Esophagus (tissue), 2 donors: ENCODE results near the gene SORCS1. TPM values are rescaled to one million over a fixed set of nuclear protein-coding genes. Genes with fewer than 3 reads are reported as not detected.

Experiments used
- H3K27ac ChIP-seq, 2 donors: one replicate each; pipeline ENCODE4 v1.5.1; 2013; ENCODE audit warnings: low read depth in 2 of 2, mild to moderate bottlenecking in 2 of 2, inconsistent platforms in 1 of 2, low read length in 1 of 2, moderate library complexity in 1 of 2
- H3K27me3 ChIP-seq, 2 donors: one replicate each; pipeline ENCODE4 v1.6.1; 2013; ENCODE audit warnings: low read length in 2 of 2, control low read depth in 1 of 2, mild to moderate bottlenecking in 1 of 2; ENCODE audit not compliant: insufficient read depth in 2 of 2, control insufficient read depth in 1 of 2
- H3K36me3 ChIP-seq, 2 donors: one replicate each; pipeline ENCODE4 v1.6.1; 2013; ENCODE audit warnings: low read length in 1 of 2; ENCODE audit not compliant: control insufficient read depth in 2 of 2, insufficient read depth in 2 of 2
- H3K4me1 ChIP-seq, 2 donors: one replicate each; pipeline ENCODE4 v1.6.1; 2013; ENCODE audit warnings: low read length in 1 of 2; ENCODE audit not compliant: control insufficient read depth in 2 of 2, insufficient read depth in 2 of 2
- H3K4me3 ChIP-seq, 2 donors: one replicate each; pipeline ENCODE4 v1.5.1; 2013; ENCODE audit warnings: low read length in 2 of 2, mild to moderate bottlenecking in 2 of 2, low read depth in 1 of 2, moderate library complexity in 1 of 2
- H3K9me3 ChIP-seq, 2 donors: one replicate each; pipeline ENCODE4 v1.6.1; 2013; ENCODE audit warnings: mild to moderate bottlenecking in 2 of 2, low read depth in 1 of 2, low read length in 1 of 2, moderate library complexity in 1 of 2; ENCODE audit not compliant: control insufficient read depth in 2 of 2, insufficient read depth in 1 of 2
- WGBS, 2 donors: extraction: QIAGEN DNeasy Blood & Tissue Kit; methylation state at CpG; one replicate each; pipeline ENCODE4 v1.1.7; 2013; 5-methylcytosine and 5-hydroxymethylcytosine counted together
- polyA plus RNA-seq, 2 donors: library from polyadenylated mRNA; stranded (reverse); fragments of 200-250 nt; gene quantifications; one replicate each; pipeline ENCODE4 v1.2.3, GENCODE V29; 2013
- donor health status: healthy with polysubstance abuse.
- donor health status: Bipolar disorder and iron deficiency.

SORCS1 gene
- polyA plus RNA-seq, 2 donors: 0.10 to 0.34 TPM

DNA sequence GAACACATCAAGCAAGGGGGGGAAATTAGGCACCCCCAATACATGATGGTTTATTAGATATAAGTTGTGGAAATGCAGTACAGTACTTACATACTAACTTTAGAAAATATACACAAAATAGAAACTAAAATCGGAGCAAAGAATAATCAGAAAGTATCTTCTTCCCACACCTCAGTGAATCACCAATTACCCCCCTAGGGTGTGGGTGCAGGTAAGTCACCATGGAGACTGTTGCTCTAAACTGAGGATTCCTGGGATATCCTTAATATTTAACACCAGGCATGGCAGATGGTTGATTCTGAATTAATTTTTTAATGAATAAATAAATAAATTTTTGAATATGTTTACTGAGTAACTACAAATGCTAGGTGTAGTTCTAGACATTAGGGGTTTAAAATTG, 424.4 kb downstream of the SORCS1 start:
- Histone ChIP-seq H3K27ac (no peak overlapping the region), H3K27me3 (no peaks in the 10 kb centered on the region), H3K4me3 (no peak overlapping the region), H3K9me3 (no peaks in the 10 kb centered on the region), H3K4me1 (no peaks in the 10 kb centered on the region), H3K36me3 (no peaks in the 10 kb centered on the region)
- 81 to 86% methylated on average over 1 of the region's 1 CpG for WGBS, 2 donors

DNA sequence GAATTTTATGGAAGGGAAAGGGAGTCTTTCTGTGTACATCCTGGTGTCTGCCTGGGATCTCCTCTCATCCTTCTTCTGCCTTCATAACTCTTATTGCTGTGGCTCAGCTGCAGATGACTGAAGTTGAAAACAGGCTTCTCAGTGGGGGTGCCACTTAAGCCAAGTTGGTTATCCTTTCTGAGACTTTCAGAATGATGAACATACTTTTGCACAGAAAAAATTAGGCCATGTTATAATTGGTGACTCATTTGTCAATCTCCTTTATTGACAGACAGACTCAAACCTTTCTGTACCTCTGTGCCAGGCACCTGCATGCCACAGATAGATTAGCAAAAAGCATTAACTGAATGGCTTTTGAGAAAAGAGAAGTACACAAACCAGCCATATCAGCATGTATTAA, 430.3 kb downstream of the SORCS1 start:
- Histone ChIP-seq H3K9me3 (no peaks in the 10 kb centered on the region), H3K27me3 (no peaks in the 10 kb centered on the region), H3K27ac (no peak overlapping the region), H3K4me1 (no peaks in the 10 kb centered on the region), H3K36me3 (no peaks in the 10 kb centered on the region), H3K4me3 (no peak overlapping the region)

DNA sequence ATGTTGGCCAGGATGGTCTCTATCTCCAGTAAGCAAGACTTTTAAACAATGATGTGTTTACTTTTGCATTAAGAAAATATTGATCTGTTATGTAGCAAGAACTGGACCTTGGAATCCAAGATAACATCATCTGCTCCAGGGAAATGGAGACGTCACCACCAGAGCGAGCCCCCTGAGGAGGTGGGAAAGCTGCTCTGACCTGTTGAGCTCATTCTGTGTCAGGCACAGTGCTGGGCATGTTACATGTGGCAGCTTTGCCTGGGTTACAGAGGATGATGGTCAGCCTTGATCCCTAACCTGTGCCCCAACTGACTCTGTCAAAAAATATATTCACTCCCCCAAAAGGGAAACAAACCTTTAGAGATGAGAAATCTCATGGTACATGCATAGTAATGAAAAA, 436.3 kb downstream of the SORCS1 start:
- Histone ChIP-seq H3K36me3 (no peaks in the 10 kb centered on the region), H3K9me3 (no peaks in the 10 kb centered on the region), H3K27ac (no peak overlapping the region), H3K4me1 (no peaks in the 10 kb centered on the region), H3K4me3 (no peak overlapping the region), H3K27me3 (no peaks in the 10 kb centered on the region)
- 60 to 64% methylated on average over 2 of the region's 2 CpGs for WGBS, 2 donors

DNA sequence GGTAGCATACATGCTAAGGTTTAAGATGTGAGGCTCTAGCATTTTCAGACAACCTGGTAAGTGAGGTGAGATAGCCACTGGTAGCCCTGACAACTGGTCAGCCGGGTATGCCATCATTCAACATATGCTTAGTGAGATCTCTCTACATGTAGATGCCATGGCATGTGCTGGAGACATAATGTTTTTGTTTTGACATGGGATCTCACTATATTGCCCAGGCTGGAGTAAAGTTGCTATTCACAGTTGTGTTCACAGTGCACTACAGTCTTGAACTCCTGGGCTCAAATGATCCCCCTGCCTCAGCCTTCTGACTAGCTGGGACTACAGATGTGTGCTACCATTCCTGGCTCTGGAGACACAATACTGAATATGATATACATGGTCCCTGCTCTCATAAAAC, 437.3 kb downstream of the SORCS1 start:
- Histone ChIP-seq H3K9me3 (no peaks in the 10 kb centered on the region), H3K4me3 (no peak overlapping the region), H3K27ac (no peak overlapping the region), H3K4me1 (no peaks in the 10 kb centered on the region), H3K36me3 (no peaks in the 10 kb centered on the region), H3K27me3 (no peaks in the 10 kb centered on the region)
- 89 to 92% methylated on average over 1 of the region's 1 CpG for whole genome bisulfite sequencing, 2 donors

GRCh38 chr10:106722524-106722923, 442.0 kb downstream of the SORCS1 start:
- Histone ChIP-seq H3K9me3 (no peaks in the 10 kb centered on the region), H3K4me3 (no peak overlapping the region), H3K27me3 (no peaks in the 10 kb centered on the region), H3K27ac (no peak overlapping the region), H3K36me3 (no peaks in the 10 kb centered on the region), H3K4me1 (no peaks in the 10 kb centered on the region)
- WGBS, 2 donors: 71 to 93% methylated on average over 2 of the region's 2 CpGs

GRCh38 chr10:106720683-106721082, 443.8 kb downstream of the SORCS1 start:
- no peaks in the 10 kb centered on the region for H3K36me3 ChIP-seq
- H3K9me3 ChIP-seq: no peaks in the 10 kb centered on the region
- no peaks in the 10 kb centered on the region for H3K27me3 ChIP-seq
- H3K4me3 ChIP-seq: no peak overlapping the region
- H3K27ac ChIP-seq: no peak overlapping the region
- 63 to 73% methylated on average over 2 of the region's 2 CpGs for WGBS, 2 donors
- H3K4me1 ChIP-seq: no peaks in the 10 kb centered on the region

DNA sequence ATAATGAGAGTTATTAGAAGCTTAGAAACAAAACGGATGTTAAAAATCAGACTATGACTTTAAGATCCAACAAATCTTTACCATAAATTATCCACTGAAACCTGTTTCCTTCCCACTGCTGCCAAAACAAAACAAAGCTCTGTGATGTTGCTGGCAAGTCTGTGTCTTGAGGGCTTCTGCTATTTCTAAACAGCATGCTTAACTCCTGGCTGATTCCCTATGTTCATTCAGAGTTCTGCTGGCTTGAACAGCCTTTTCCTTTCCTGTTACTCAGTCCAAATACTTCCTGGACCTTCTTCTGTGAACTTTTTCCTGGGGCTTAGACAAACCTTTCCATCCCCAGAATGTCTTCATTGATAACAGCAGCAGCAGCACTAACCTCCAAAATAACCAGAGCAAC, 448.1 kb downstream of the SORCS1 start:
- 21 to 25% methylated on average over 1 of the region's 1 CpG for WGBS, 2 donors
- Histone ChIP-seq H3K9me3 (no peaks in the 10 kb centered on the region), H3K27ac (no peak overlapping the region), H3K4me1 (no peaks in the 10 kb centered on the region), H3K4me3 (no peak overlapping the region), H3K36me3 (no peaks in the 10 kb centered on the region), H3K27me3 (no peaks in the 10 kb centered on the region)

GRCh38 chr10:106714734-106715555, 449.6 kb downstream of the SORCS1 start:
- Histone ChIP-seq H3K4me1 (no peaks in the 10 kb centered on the region), H3K27ac (no peak overlapping the region), H3K4me3 (no peak overlapping the region), H3K9me3 (no peaks in the 10 kb centered on the region), H3K36me3 (no peaks in the 10 kb centered on the region), H3K27me3 (no peaks in the 10 kb centered on the region)
- WGBS, 2 donors: 70% methylated on average over 6 of the region's 6 CpGs

DNA sequence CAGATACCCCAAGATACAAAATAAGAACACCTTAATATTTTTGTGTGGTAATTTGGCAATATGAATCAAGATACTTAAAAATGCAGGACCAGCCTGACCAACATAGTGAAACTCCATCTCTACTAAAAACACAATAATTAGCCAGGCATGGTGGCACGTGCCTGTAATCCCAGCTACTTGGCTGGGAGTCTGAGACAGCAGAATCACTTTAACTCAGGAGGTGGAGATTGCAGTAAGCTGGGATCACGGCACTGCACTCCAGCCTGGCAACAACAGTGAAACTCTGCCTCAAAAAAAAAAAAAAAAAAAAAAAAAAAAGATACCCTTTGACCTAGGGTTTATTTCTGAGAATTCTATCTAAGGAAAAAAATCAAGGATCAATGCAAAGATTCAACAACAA, 450.7 kb downstream of the SORCS1 start:
- no peak overlapping the region for H3K4me3 ChIP-seq
- no peaks in the 10 kb centered on the region for H3K27me3 ChIP-seq
- 46 to 56% methylated on average over 2 of the region's 2 CpGs for WGBS, 2 donors
- no peaks in the 10 kb centered on the region for H3K36me3 ChIP-seq
- H3K4me1 ChIP-seq: no peaks in the 10 kb centered on the region
- H3K9me3 ChIP-seq: no peaks in the 10 kb centered on the region
- no peak overlapping the region for H3K27ac ChIP-seq

GRCh38 chr10:106712988-106713387, 451.5 kb downstream of the SORCS1 start:
- Histone ChIP-seq H3K36me3 (no peaks in the 10 kb centered on the region), H3K27me3 (no peaks in the 10 kb centered on the region), H3K9me3 (no peaks in the 10 kb centered on the region), H3K27ac (no peak overlapping the region), H3K4me3 (no peak overlapping the region), H3K4me1 (no peaks in the 10 kb centered on the region)
- WGBS, 2 donors: 46 to 60% methylated on average over 1 of the region's 1 CpG
